Tibial artery (tissue), 4 donors: ENCODE results near the gene CC2D2A.

ENCODE experiments used
- DNase-seq, 2 donors: peaks; one replicate each; pipeline ENCODE4 v3.0.0-alpha.2; 2019
- H3K27ac ChIP-seq, 2 donors: fragments of 200-600 bp; sonication (generic) in 1 of 2; 1 replicate in 1 of 2; 2 replicates in 1 of 2; pipeline ENCODE4 v1.5.1; 2018 to 2019; ENCODE audit warnings: mild to moderate bottlenecking in 1 of 2
- H3K27me3 ChIP-seq, 2 donors: fragments of 200-600 bp; sonication (generic) in 1 of 2; one replicate each; pipeline versions ENCODE4 v1.5.1 to v1.6.0; 2016 to 2019
- H3K36me3 ChIP-seq, 3 donors: fragments of 200-600 bp; sonication (generic) in 2 of 3; one replicate each; pipeline ENCODE4 v1.5.1; 2016 to 2019; ENCODE audit warnings: mild to moderate bottlenecking in 2 of 3
- H3K4me1 ChIP-seq, 4 donors: fragments of 200-600 bp; sonication (generic) in 2 of 4; 1 replicate in 3 of 4; 2 replicates in 1 of 4; pipeline ENCODE4 v1.5.1; 2016 to 2019
- H3K4me3 ChIP-seq, 2 donors: fragments of 200-600 bp; sonication (generic) in 1 of 2; 1 replicate in 1 of 2; 2 replicates in 1 of 2; pipeline ENCODE4 v1.5.1; 2018 to 2019; ENCODE audit warnings: mild to moderate bottlenecking in 2 of 2
- H3K9me3 ChIP-seq, 3 donors: fragments of 200-600 bp; sonication (generic) in 1 of 3; one replicate each; pipeline ENCODE4 v1.5.1; 2016 to 2019
- intact Hi-C: fragments of 100-400 bp; cut with DNase I; formaldehyde crosslinking; loops from one replicate; pipeline ENCODE4 v1.15.0; 2023; ENCODE audit warnings: low total_unique reads
- TF ChIP-seq, protein P1 (sequence below), 2 experiments: fragments of 200-600 bp in 1 of 2; fragments of 450-650 bp in 1 of 2; IDR thresholded peaks; one replicate each; pipeline ENCODE4 v1.5.1; 2017 to 2019; ENCODE audit warnings: antibody characterized with exemption in 2 of 2, mild to moderate bottlenecking in 1 of 2, moderate library complexity in 1 of 2

The CC2D2A gene

GRCh38 chr4:15550491-15550890, 80.8 kb downstream of the CC2D2A start:
- TF ChIP-seq, protein P1, sequence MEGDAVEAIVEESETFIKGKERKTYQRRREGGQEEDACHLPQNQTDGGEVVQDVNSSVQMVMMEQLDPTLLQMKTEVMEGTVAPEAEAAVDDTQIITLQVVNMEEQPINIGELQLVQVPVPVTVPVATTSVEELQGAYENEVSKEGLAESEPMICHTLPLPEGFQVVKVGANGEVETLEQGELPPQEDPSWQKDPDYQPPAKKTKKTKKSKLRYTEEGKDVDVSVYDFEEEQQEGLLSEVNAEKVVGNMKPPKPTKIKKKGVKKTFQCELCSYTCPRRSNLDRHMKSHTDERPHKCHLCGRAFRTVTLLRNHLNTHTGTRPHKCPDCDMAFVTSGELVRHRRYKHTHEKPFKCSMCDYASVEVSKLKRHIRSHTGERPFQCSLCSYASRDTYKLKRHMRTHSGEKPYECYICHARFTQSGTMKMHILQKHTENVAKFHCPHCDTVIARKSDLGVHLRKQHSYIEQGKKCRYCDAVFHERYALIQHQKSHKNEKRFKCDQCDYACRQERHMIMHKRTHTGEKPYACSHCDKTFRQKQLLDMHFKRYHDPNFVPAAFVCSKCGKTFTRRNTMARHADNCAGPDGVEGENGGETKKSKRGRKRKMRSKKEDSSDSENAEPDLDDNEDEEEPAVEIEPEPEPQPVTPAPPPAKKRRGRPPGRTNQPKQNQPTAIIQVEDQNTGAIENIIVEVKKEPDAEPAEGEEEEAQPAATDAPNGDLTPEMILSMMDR (IDR thresholded peaks at IDR 0.05): no peak
- intact Hi-C loops: no loop called here
- Histone ChIP-seq H3K27ac (no peak overlapping the region), H3K27me3 (no peaks in the 10 kb centered on the region), H3K9me3 (no peaks in the 10 kb centered on the region), H3K4me1 (no peaks in the 10 kb centered on the region), H3K36me3 (peaks cover 15 to 43% (median 36%) of the 10 kb centered on the region in 3 donors), H3K4me3 (no peak overlapping the region)
- DNase-seq: no peak

GRCh38 chr4:15551740-15552446, 82.2 kb downstream of the CC2D2A start:
- Histone ChIP-seq H3K4me3 (no peak overlapping the region), H3K36me3 (peaks cover 7 to 44% (median 42%) of the 10 kb centered on the region in 3 donors), H3K27me3 (no peaks in the 10 kb centered on the region), H3K27ac (no peak overlapping the region), H3K4me1 (no peaks in the 10 kb centered on the region), H3K9me3 (no peaks in the 10 kb centered on the region)
- TF ChIP-seq, protein P1 (IDR thresholded peaks at IDR 0.05): no peak
- no peak for DNase-seq
- intact Hi-C loops: no loop called here

DNA sequence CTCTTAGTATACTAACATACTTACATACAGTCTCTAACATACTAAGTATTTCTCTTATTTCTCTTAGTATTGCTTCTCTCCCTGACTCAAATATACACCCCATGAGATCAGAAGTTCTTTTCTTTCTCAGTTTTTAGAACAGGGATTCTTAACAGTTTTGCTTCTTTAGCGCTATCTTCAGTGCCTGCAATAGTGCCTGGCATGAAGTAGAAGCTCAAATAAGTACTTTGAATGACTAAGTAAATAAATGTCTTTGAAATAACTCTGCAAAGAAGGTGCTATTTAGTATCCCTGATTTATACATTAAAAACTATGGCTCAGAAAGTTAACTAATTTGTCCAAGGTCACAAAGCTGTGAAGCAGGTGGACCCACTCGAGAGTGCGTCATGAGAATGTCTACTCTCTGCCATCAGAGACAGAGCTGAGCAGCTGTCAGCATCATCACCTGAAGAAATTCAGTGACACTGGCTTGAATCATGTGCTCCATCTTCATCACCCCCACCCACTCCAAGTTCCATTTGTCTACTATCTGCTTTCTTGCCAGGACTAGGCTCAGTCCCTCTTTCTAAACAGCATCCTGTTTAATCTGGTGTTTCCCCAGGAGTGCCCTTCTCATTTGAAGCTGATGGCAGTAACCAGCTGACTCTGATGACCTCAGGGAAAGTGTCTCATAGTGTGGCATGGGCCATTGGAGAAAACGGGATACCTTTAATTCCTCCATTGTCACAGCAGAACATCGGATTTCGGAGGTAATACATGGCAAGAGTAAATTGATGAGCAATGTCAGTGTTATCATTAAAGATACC, 83.1 kb downstream of the CC2D2A start:
- Histone ChIP-seq H3K27me3 (no peaks in the 10 kb centered on the region), H3K4me1 (no peaks in the 10 kb centered on the region), H3K27ac (no peak overlapping the region), H3K9me3 (no peaks in the 10 kb centered on the region), H3K4me3 (no peak overlapping the region), H3K36me3 (peaks cover 14 to 51% (median 46%) of the 10 kb centered on the region in 3 donors)
- intact Hi-C loops: no loop called here
- DNase-seq: no peak
- TF ChIP-seq, protein P1 (IDR thresholded peaks at IDR 0.05): no peak

GRCh38 chr4:15556511-15557092, 86.9 kb downstream of the CC2D2A start:
- no peaks in the 10 kb centered on the region for H3K9me3 ChIP-seq
- H3K27me3 ChIP-seq: no peaks in the 10 kb centered on the region
- H3K27ac ChIP-seq: no peak overlapping the region
- H3K36me3 ChIP-seq: peaks cover 27 to 73% (median 70%) of the 10 kb centered on the region in 3 donors
- no peak overlapping the region for H3K4me3 ChIP-seq
- H3K4me1 ChIP-seq: no peaks in the 10 kb centered on the region
- intact Hi-C loops: no loop called here
- DNase-seq: no peak
- TF ChIP-seq, protein P1 (IDR thresholded peaks at IDR 0.05): no peak

GRCh38 chr4:15557786-15558550, 88.3 kb downstream of the CC2D2A start:
- Histone ChIP-seq H3K36me3 (peaks cover 34 to 75% (median 71%) of the 10 kb centered on the region in 3 donors), H3K27me3 (no peaks in the 10 kb centered on the region), H3K27ac (no peak overlapping the region), H3K9me3 (no peaks in the 10 kb centered on the region), H3K4me3 (no peak overlapping the region), H3K4me1 (peaks cover 0 to 4% (median 0%) of the 10 kb centered on the region in 4 donors)
- intact Hi-C loops: no loop called here
- DNase-seq: no peak
- TF ChIP-seq, protein P1 (IDR thresholded peaks at IDR 0.05): no peak
